BLaER1 (cell line): ENCODE measurements around the gene TRAF2.
A peak's percentile ranks its signal among the peaks of the same experiment; 100 is the strongest.
"Not testable (repeated sequence)": the region's sequence is repeated elsewhere in the genome, so short reads cannot be mapped to it uniquely, and the experiment has no call there.

Experiments used
- H3K27ac ChIP-seq: shearing (Covaris generic); formaldehyde crosslinking; 2 replicates; pipeline ENCODE4 v1.8.1; 2022
- H3K27me3 ChIP-seq: shearing (Covaris generic); formaldehyde crosslinking; 2 replicates; pipeline ENCODE4 v1.8.1; 2022
- H3K36me3 ChIP-seq: shearing (Covaris generic); formaldehyde crosslinking; 2 replicates; pipeline ENCODE4 v1.8.1; 2022
- H3K4me1 ChIP-seq: shearing (Covaris generic); formaldehyde crosslinking; 2 replicates; pipeline ENCODE4 v1.8.1; 2022
- H3K4me2 ChIP-seq: shearing (Covaris generic); formaldehyde crosslinking; 2 replicates; pipeline ENCODE4 v1.8.1; 2022
- H3K4me3 ChIP-seq: shearing (Covaris generic); formaldehyde crosslinking; 2 replicates; pipeline ENCODE4 v1.8.1; 2022
- H3K9ac ChIP-seq: shearing (Covaris generic); formaldehyde crosslinking; 2 replicates; pipeline ENCODE4 v1.8.1; 2022
- H3K9me3 ChIP-seq: shearing (Covaris generic); formaldehyde crosslinking; 2 replicates; pipeline ENCODE4 v1.8.1; 2022
- H4K20me1 ChIP-seq: shearing (Covaris generic); formaldehyde crosslinking; 2 replicates; pipeline ENCODE4 v1.8.1; 2022
- Cebpa-rat ChIP-seq: shearing (Covaris generic); IDR thresholded peaks from 2 replicates; pipeline ENCODE4 v1.8.1; 2022

Gene TRAF2

DNA sequence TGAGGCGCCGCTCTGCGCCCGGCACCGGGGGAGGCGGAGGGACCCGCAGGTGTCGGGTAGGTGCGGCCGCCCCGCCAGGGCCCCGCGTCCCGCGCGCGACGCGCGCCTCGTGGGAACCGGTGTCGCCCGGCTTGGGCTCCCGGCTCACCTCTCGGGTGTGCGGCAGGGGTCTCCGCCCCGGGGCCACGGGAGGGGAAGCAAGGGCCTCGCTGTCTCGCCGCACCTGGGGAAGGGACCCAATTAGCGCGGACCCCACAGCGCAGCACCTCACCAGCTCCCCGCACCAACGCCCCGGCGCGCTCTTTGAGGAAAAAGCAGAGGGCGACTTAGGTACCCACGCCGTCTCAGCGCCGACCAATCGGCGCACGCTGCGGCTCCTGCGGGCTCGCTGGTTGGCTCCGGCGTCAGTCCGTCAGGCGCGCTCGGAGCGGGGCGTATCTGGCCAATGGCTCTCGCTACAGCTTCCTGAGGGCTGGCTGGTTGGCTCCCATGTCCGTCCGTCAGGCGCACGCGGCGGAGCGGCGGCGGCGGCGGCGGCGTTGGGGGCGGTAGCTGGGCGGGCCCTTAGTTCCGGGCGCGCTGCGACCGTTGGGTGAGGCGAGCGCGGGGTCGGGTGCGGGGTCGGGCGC, at the start of gene TRAF2:
Gene TRAF2 (plus strand): TSS at position 567 of the 629 bp plus-strand sequence. CDS start 12,225 bp downstream, outside the sequence.
- Histone ChIP-seq H4K20me1 (peaks cover 44% of the 10 kb centered on the region), H3K9me3 (no peaks in the 10 kb centered on the region), H3K36me3 (peaks cover 27% of the 10 kb centered on the region), H3K4me2 (peak within 1 kb of the TSS; percentile 98), H3K9ac (peak within 1 kb of the TSS; percentile 95), H3K4me3 (peak within 1 kb of the TSS; percentile 99), H3K27me3 (no peaks in the 10 kb centered on the region), H3K4me1 (peaks cover 50% of the 10 kb centered on the region), H3K27ac (peak within 1 kb of the TSS; percentile 94)
- TF ChIP-seq Cebpa-rat, result no peak

GRCh38 chr9:136837146-136837855, 49.0 kb upstream of the TRAF2 start:
- H3K27ac ChIP-seq, result no peak overlapping the region
- no peak overlapping the region for H3K9ac ChIP-seq
- H3K4me3 ChIP-seq, result no peak overlapping the region
- H3K4me2 ChIP-seq, result no peak overlapping the region
- TF ChIP-seq Cebpa-rat, result no peak
- peaks cover 47% of the 10 kb centered on the region for H4K20me1 ChIP-seq
- H3K27me3 ChIP-seq, result no peaks in the 10 kb centered on the region
- peaks cover 83% of the 10 kb centered on the region for H3K36me3 ChIP-seq
- H3K4me1 ChIP-seq, result peaks cover 26% of the 10 kb centered on the region
- H3K9me3 ChIP-seq, result no peaks in the 10 kb centered on the region

DNA sequence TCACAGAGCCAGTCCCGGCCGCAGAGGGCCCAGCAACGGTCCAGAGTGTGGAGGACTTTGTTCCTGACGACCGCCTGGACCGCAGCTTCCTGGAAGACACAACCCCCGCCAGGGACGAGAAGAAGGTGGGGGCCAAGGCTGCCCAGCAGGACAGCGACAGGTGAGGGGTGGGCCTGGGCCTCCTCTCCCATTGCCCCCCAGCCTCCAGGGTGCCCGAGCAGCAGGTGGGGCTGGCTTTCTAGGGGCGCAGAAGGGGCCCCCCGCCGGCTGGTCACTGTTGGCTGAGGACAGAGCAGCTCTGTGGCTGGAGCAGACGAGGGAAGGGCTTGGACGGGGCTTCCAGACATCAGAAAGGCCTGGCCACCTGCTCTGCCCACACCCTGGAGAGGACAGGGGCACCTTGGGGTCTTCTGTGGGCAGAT, 48.4 kb upstream of the TRAF2 start:
- Histone ChIP-seq H3K36me3 (peaks cover 77% of the 10 kb centered on the region), H4K20me1 (peaks cover 44% of the 10 kb centered on the region), H3K4me1 (peaks cover 31% of the 10 kb centered on the region)
- H3K9me3 ChIP-seq, H3K27me3 ChIP-seq, H3K27ac ChIP-seq, H3K4me3 ChIP-seq, H3K9ac ChIP-seq, H3K4me2 ChIP-seq: not testable (repeated sequence)

- Histone ChIP-seq H3K27me3 (no peaks in the 10 kb centered on the region), H3K27ac (no peak overlapping the region), H3K9ac (no peak overlapping the region), H4K20me1 (peaks cover 49% of the 10 kb centered on the region), H3K9me3 (no peaks in the 10 kb centered on the region), H3K4me1 (peaks cover 38% of the 10 kb centered on the region), H3K4me3 (no peak overlapping the region), H3K4me2 (no peak overlapping the region), H3K36me3 (peaks cover 70% of the 10 kb centered on the region)
- TF ChIP-seq Cebpa-rat, result no peak
These were observed 47.7 kb upstream of the TRAF2 start for GRCh38 chr9:136838314-136839228.

DNA sequence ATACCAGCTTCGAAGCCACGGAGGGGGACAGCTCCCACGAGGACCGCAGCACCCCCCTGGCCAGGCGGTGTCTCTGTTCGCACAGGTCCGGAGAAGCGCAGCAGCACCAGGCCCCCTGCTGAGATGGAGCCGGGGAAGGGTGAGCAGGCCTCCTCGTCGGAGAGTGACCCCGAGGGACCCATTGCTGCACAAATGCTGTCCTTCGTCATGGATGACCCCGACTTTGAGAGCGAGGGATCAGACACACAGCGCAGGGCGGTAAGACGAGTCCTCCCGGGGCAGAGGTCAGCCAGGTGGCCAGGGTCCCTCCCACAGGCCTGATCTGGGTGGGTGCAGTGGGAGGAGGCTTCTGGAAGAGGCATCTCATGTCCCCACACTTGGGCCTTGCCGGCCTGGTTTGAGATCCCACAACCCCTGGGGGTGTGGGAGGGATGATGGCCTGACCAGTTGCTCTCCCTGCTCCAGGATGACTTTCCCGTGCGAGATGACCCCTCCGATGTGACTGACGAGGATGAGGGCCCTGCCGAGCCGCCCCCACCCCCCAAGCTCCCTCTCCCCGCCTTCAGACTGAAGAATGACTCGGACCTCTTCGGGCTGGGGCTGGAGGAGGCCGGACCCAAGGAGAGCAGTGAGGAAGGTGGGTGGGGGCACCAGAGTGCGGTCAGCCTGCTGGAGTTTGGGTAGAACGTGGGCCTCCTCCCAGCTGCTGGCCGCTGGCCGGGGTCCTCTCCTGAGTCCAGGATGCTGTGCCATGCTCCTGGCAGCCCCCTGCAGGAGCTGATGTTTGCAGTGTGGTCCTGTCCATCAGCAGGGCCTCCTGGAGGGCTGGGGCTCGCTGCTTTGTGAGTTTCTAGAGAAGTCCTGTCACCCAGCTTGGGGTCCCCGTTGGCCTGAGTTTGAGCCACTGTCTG, 46.8 kb upstream of the TRAF2 start:
- Histone ChIP-seq H3K4me3 (no peak overlapping the region), H3K4me1 (peaks cover 46% of the 10 kb centered on the region), H3K27ac (no peak overlapping the region), H3K36me3 (peaks cover 61% of the 10 kb centered on the region), H3K27me3 (peaks cover 7% of the 10 kb centered on the region), H3K9me3 (peaks cover 2% of the 10 kb centered on the region; the same call in 1 of the 2 replicates), H4K20me1 (peaks cover 55% of the 10 kb centered on the region), H3K9ac (no peak overlapping the region), H3K4me2 (no peak overlapping the region)
- TF ChIP-seq Cebpa-rat, result no peak

DNA sequence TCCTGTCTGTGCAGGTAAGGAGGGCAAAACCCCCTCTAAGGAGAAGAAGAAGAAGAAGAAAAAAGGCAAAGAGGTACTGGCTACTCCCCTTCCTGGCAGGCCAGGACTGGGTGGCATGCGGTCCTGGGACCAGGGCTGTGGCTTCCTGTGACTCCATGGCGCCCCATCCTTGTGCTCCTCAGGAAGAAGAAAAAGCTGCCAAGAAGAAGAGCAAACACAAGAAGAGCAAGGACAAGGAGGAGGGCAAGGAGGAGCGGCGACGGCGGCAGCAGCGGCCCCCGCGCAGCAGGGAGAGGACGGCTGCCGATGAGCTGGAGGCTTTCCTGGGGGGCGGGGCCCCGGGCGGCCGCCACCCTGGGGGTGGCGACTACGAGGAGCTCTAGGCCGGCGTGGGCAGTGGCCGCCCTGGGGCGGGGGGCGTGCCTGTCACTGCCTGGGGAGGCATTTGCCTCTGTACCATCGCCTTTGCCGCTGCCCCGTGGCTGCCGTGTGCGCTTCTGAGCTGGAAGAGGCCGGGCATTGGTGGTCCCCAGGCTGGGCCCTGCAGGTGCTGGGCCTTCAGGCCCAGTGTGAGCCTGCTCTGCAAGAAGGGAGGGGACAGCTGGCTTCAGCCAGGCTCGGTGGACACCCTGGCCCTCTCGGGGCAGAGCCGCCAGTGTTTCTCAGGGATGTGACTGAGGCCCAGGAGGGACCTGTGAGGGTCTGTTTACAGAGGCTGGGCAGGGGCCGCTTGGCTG, 46.0 kb upstream of the TRAF2 start:
- peaks cover 58% of the 10 kb centered on the region for H4K20me1 ChIP-seq
- TF ChIP-seq Cebpa-rat, result no peak
- H3K4me2 ChIP-seq, result peak overlapping the region; percentile 93
- H3K9me3 ChIP-seq, result peaks cover 7% of the 10 kb centered on the region; the same call in 1 of the 2 replicates
- 0 out of 2 replicates have a peak overlapping the region, but pooled peaks have one; percentile 9 for H3K27ac ChIP-seq
- peaks cover 15% of the 10 kb centered on the region for H3K27me3 ChIP-seq
- H3K4me3 ChIP-seq, result no peak overlapping the region
- H3K9ac ChIP-seq, result 0 out of 2 replicates have a peak overlapping the region, but pooled peaks have one; percentile 29
- H3K4me1 ChIP-seq, result peaks cover 46% of the 10 kb centered on the region
- peaks cover 55% of the 10 kb centered on the region for H3K36me3 ChIP-seq

- Histone ChIP-seq H3K4me1 (peaks cover 46% of the 10 kb centered on the region), H3K27ac (0 out of 2 replicates have a peak overlapping the region, but pooled peaks have one; percentile 26), H4K20me1 (peaks cover 56% of the 10 kb centered on the region), H3K9ac (peak overlapping the region; percentile 29; the same call in 1 of the 2 replicates), H3K27me3 (peaks cover 22% of the 10 kb centered on the region), H3K36me3 (peaks cover 47% of the 10 kb centered on the region), H3K4me3 (no peak overlapping the region), H3K4me2 (peak overlapping the region; percentile 93), H3K9me3 (peaks cover 15% of the 10 kb centered on the region; the same call in 1 of the 2 replicates)
- TF ChIP-seq Cebpa-rat, result no peak
These were observed 45.3 kb upstream of the TRAF2 start for GRCh38 chr9:136840877-136841645.

- Histone ChIP-seq H3K9me3 (peaks cover 18% of the 10 kb centered on the region; the same call in 1 of the 2 replicates), H3K27me3 (peaks cover 30% of the 10 kb centered on the region), H3K4me3 (peak overlapping the region; percentile 63), H3K9ac (peak overlapping the region; percentile 34; the same call in 1 of the 2 replicates), H3K4me2 (peak overlapping the region; percentile 93), H3K27ac (0 out of 2 replicates have a peak overlapping the region, but pooled peaks have one; percentile 26), H4K20me1 (peaks cover 52% of the 10 kb centered on the region), H3K4me1 (peaks cover 47% of the 10 kb centered on the region), H3K36me3 (peaks cover 40% of the 10 kb centered on the region)
These were observed 44.5 kb upstream of the TRAF2 start for GRCh38 chr9:136841646-136842379.

DNA sequence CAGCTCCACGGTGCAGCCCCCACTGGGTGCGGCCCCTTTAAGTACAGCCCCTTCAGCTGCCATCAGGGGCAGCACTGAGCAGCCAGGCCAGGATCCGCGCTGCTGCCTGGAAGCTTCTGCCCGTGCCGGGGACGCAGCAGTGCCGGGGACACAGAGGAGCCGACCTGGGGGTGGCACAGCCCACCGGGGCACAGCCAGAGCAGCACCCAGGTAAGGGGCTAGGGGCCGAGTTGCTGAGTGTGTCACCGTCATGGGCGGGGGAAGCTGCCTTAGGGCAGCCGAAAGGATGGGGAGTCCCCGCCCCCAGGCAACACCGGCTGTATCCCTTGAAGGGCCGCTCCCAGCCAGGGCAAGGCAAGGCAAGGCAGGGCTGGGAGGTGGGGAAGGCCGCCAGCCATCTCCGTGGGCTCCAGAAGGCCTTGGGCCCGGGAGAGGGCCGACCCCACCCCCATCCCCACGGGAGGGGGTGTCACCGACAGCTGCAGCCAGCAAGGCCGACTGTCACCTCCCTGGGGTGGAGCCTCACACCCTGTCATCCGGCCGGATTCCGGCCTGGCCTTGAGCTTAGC, 43.9 kb upstream of the TRAF2 start, which contains the start of gene AJM1:
Gene AJM1 (plus strand): TSS at position 99 of the 569 bp plus-strand sequence. CDS start 1,937 bp downstream, outside the sequence.
- H3K36me3 ChIP-seq, result peaks cover 35% of the 10 kb centered on the region
- H3K4me3 ChIP-seq, result peak within 1 kb of the TSS; percentile 63
- peaks cover 18% of the 10 kb centered on the region; the same call in 1 of the 2 replicates for H3K9me3 ChIP-seq
- peak within 1 kb of the TSS; percentile 50; the same call in 1 of the 2 replicates for H3K27ac ChIP-seq
- H3K4me2 ChIP-seq, result peak within 1 kb of the TSS; percentile 93
- H3K27me3 ChIP-seq, result peaks cover 33% of the 10 kb centered on the region
- H3K9ac ChIP-seq, result peak within 1 kb of the TSS; percentile 53; the same call in 1 of the 2 replicates
- peaks cover 51% of the 10 kb centered on the region for H3K4me1 ChIP-seq
- peaks cover 52% of the 10 kb centered on the region for H4K20me1 ChIP-seq

DNA sequence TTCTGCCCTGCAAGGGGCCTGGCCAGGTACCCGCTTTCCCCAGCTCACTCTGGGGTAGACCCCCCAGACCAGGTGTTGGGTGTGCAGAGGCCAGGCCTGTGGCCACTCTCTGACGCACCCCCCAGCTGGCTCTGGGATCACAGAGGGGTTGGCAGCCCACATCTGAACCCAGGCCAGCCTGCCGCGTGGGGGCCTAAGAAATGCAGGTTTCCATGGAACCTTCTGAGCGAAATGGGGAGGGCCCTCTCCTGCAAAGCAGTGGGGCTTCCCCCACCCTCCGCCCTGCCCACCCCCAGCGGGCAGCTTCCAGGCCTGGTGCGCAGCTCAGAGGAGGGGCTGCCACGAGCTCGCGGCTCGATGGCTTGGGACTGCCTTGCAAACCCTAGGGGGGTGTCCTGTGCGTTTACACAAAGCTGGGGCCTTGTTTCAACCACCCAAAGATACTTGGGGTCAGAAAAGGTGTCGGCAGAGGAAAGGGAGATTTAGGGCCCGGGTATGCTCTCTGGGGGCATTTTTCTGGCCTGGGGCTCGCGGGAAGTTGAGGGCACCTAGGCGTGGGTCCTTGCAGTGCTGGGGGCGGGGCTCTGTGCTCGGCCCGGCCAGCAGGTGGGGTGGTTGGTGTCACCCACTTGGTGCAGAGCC, 43.0 kb upstream of the TRAF2 start:
- not testable (repeated sequence) for H3K27ac ChIP-seq

More for the DNA sequence above, 43.0 kb upstream of the TRAF2 start:
- Histone ChIP-seq H3K36me3 (peaks cover 27% of the 10 kb centered on the region), H3K4me2 (peak overlapping the region; percentile 86), H3K9ac (0 out of 2 replicates have a peak overlapping the region, but pooled peaks have one; percentile 53), H3K4me3 (peak overlapping the region; percentile 44; the same call in 1 of the 2 replicates), H3K27me3 (peaks cover 41% of the 10 kb centered on the region), H4K20me1 (peaks cover 52% of the 10 kb centered on the region), H3K9me3 (peaks cover 18% of the 10 kb centered on the region; the same call in 1 of the 2 replicates), H3K4me1 (peaks cover 59% of the 10 kb centered on the region)
